GM12878 (cell line): Measurements from ENCODE around the gene SEBOX. TPM values are rescaled to one million over a fixed set of nuclear protein-coding genes. Genes with fewer than 3 reads are reported as not detected.

Experiments
- ATAC-seq: fragments of 200-7000 bp; cut with Tn5 transposase; 3 replicates; pipeline ENCODE4 v1.9.1; 2020; ENCODE audit warnings: mild to moderate bottlenecking, moderate library complexity
- BruUV-seq: library from RNA; stranded (reverse); fragments of 400-500 nt; replicated peaks from 2 replicates; lab custom pipeline; 2021; lab: Mats Ljungman, UMichigan
- CTCF ChIA-PET: fragments of 300-600 bp; sonication (Branson Sonifier 250); formaldehyde crosslinking; extraction: SDS; loops from one replicate; lab custom pipeline; 2021; ENCODE audit warnings: inconsistent platforms; lab: Yijun Ruan, JAX
- POLR2A ChIA-PET: fragments of 350-600 bp; formaldehyde crosslinking; extraction: SDS; loops from one replicate; lab custom pipeline; 2021; ENCODE audit warnings: inconsistent platforms; lab: Charles Lee
- RAD21 ChIA-PET: fragments of 300-600 bp; sonication (Branson Sonifier 250); formaldehyde crosslinking; loops from one replicate; lab custom pipeline; 2023; ENCODE audit warnings: antibody characterized with exemption; ENCODE audit not compliant: unreplicated experiment; lab: Charles Lee
- SMC1A ChIA-PET: fragments of 300-600 bp; sonication (Branson Sonifier 250); formaldehyde crosslinking; loops from one replicate; lab custom pipeline; 2023; ENCODE audit not compliant: unreplicated experiment, uncharacterized antibody; lab: Charles Lee
- DNase-seq: peaks from one replicate; pipeline ENCODE4 v3.0.0-alpha.2; 2011; ENCODE audit warnings: low read depth, low spot score
- FAIRE-seq: peaks from 3 replicates; lab custom pipeline; 2011; peaks lifted over from hg19 to GRCh38; lab: Jason Lieb, UNC
- H2AFZ ChIP-seq: 2 replicates; pipeline ENCODE4 v1.6.0; 2011; ENCODE audit warnings: low read depth, low read length, control low read depth; ENCODE audit not compliant: control insufficient read depth
- H3K27ac ChIP-seq: 2 replicates; pipeline ENCODE4 v1.5.1; 2011; ENCODE audit warnings: control low read depth; ENCODE audit not compliant: control insufficient read depth, insufficient read depth
- H3K27me3 ChIP-seq, 2 experiments: replicated peaks in 1 of 2; 2 replicates each; pipeline versions ENCODE4 v1.6.0 to v1.6.1; 2011; ENCODE audit warnings: low read length in 1 of 2; ENCODE audit not compliant: control insufficient read depth in 2 of 2, insufficient read depth in 2 of 2
- H3K36me3 ChIP-seq, 2 experiments: 2 replicates each; pipeline ENCODE4 v1.5.1; 2011; ENCODE audit warnings: low read length in 1 of 2; ENCODE audit not compliant: control insufficient read depth in 2 of 2, insufficient read depth in 2 of 2
- H3K4me1 ChIP-seq: 2 replicates; pipeline ENCODE4 v1.6.1; 2011; ENCODE audit warnings: mild to moderate bottlenecking, low read length, moderate library complexity, mixed read lengths; ENCODE audit not compliant: control insufficient read depth, insufficient read depth
- H3K4me2 ChIP-seq: 2 replicates; pipeline ENCODE4 v1.6.0; 2011; ENCODE audit warnings: control low read depth; ENCODE audit not compliant: control insufficient read depth, insufficient read depth
- H3K4me3 ChIP-seq: fragments of 200-600 bp; sonication (generic); 2 replicates; pipeline ENCODE4 v1.5.1; 2016
- H3K79me2 ChIP-seq: 2 replicates; pipeline ENCODE4 v1.6.0; 2011; ENCODE audit warnings: low read length; ENCODE audit not compliant: control insufficient read depth, insufficient read depth
- H3K9ac ChIP-seq: 2 replicates; pipeline ENCODE4 v1.8.0; 2011; ENCODE audit warnings: low read length, control low read depth, mixed read lengths; ENCODE audit not compliant: control insufficient read depth, insufficient read depth
- H3K9me3 ChIP-seq: replicated peaks from 3 replicates; pipeline ENCODE4 v1.5.1; 2011; ENCODE audit warnings: mild to moderate bottlenecking, low read length; ENCODE audit not compliant: control insufficient read depth, insufficient read depth
- H4K20me1 ChIP-seq: 2 replicates; pipeline ENCODE4 v1.6.0; 2011; ENCODE audit not compliant: control insufficient read depth, insufficient read depth
- CBFB ChIP-seq: IDR thresholded peaks from 2 replicates; pipeline ENCODE4 v1.6.1; 2016; ENCODE audit warnings: antibody characterized with exemption, low read depth
- EED ChIP-seq: sonication (generic); IDR thresholded peaks from 2 replicates; pipeline ENCODE4 v1.6.1; 2016; ENCODE audit warnings: antibody characterized with exemption, low read depth
- ETV6 ChIP-seq, 2 experiments: fragments of 450-650 bp in 1 of 2; IDR thresholded peaks in 1 of 2; conservative IDR thresholded peaks in 1 of 2; 2 replicates each; pipeline ENCODE4 v1.6.1; 2014; ENCODE audit warnings: antibody characterized with exemption in 1 of 2, borderline replicate concordance in 1 of 2, low read depth in 1 of 2, mild to moderate bottlenecking in 1 of 2, moderate library complexity in 1 of 2
- MXI1 ChIP-seq: fragments of 150-350 bp; IDR thresholded peaks from 2 replicates; pipeline ENCODE4 v1.6.1; 2011; ENCODE audit warnings: low read depth, mild to moderate bottlenecking, inconsistent platforms, low read length, improper control_type of control experiment
- PAX8 ChIP-seq: fragments of 450-650 bp; IDR thresholded peaks from 2 replicates; pipeline ENCODE4 v1.6.1; 2017; ENCODE audit warnings: mild to moderate bottlenecking, moderate library complexity
- SPI1 ChIP-seq: IDR thresholded peaks from 2 replicates; pipeline ENCODE4 v1.6.1; 2011; ENCODE audit warnings: low read depth, mild to moderate bottlenecking, low read length, moderate library complexity, borderline replicate concordance; ENCODE audit not compliant: insufficient read depth
- TBL1XR1 ChIP-seq: IDR thresholded peaks from 2 replicates; pipeline ENCODE4 v1.6.1; 2012; ENCODE audit warnings: low read depth, low read length, improper control_type of control experiment
- TCF12 ChIP-seq: IDR thresholded peaks from 2 replicates; pipeline ENCODE4 v1.6.1; 2011; ENCODE audit warnings: low read depth, mild to moderate bottlenecking, low read length
- TCF3 ChIP-seq: IDR thresholded peaks from 2 replicates; pipeline ENCODE4 v1.6.1; 2012; ENCODE audit warnings: low read depth, mild to moderate bottlenecking, low read length, borderline replicate concordance; ENCODE audit not compliant: insufficient read depth
- ZNF207 ChIP-seq: fragments of 450-650 bp; IDR thresholded peaks from 2 replicates; pipeline ENCODE4 v1.6.1; 2014; ENCODE audit warnings: antibody characterized with exemption, mild to moderate bottlenecking, borderline replicate concordance
- ZNF217 ChIP-seq: fragments of 450-650 bp; IDR thresholded peaks from 2 replicates; pipeline ENCODE4 v1.6.1; 2017; ENCODE audit warnings: antibody characterized with exemption, mild to moderate bottlenecking
- WGBS: methylation state at CpG from one replicate; pipeline ENCODE4 v1.1.6; 2016; ENCODE audit warnings: low lambda C conversion rate; ENCODE audit not compliant: insufficient replicate concordance, insufficient coverage; ENCODE audit errors: missing lambda C conversion rate; 5-methylcytosine and 5-hydroxymethylcytosine counted together
- in situ Hi-C: fragments of 300-500 bp; cut with MboI; formaldehyde crosslinking; loops from 9 replicates; pipeline ENCODE4 v1.14.3; 2018; ENCODE audit warnings: mixed read lengths
- intact Hi-C: fragments of 100-400 bp; cut with micrococcal nuclease; formaldehyde crosslinking; loops from one replicate; pipeline ENCODE4 v1.14.2; 2022; ENCODE audit not compliant: unreplicated experiment
- polyA plus RNA-seq, 11 experiments: library from polyadenylated mRNA; depleted of rRNA in 4 of 11; unstranded in 6 of 11; stranded (reverse) in 5 of 11; fragments of >200 nt; fragmentation: Nextera tagmentation in 4 of 11; fragmentation: Illumina TruSeq in 1 of 11; extraction: Ambion mirVana in 4 of 11; extraction: Trizol in 1 of 11; gene quantifications; 1 replicate in 1 of 11; 2 replicates in 10 of 11; pipeline versions ENCODE4 v1.2.1 to v1.2.3, GENCODE V29; 2011 to 2016; ENCODE audit warnings: inconsistent platforms in 2 of 11, missing spikeins in 2 of 11, low read depth in 1 of 11
- total RNA-seq, 4 experiments: library from RNA; depleted of rRNA in 3 of 4; stranded (reverse); fragments of >200 nt in 3 of 4; fragmentation: Illumina TruSeq in 1 of 4; extraction: Trizol in 1 of 4; gene quantifications; 2 replicates each; pipeline versions ENCODE4 v1.2.1 to v1.2.3, GENCODE V29; 2013 to 2021
- TF ChIP-seq, protein P1 (sequence below): IDR thresholded peaks from 2 replicates; pipeline ENCODE4 v1.6.1; 2011; ENCODE audit warnings: borderline replicate concordance, low read depth, mild to moderate bottlenecking, moderate library complexity, low read length; ENCODE audit not compliant: insufficient read depth, poor library complexity, severe bottlenecking
- TF ChIP-seq, protein P2 (sequence below): IDR thresholded peaks from 2 replicates; pipeline ENCODE4 v1.6.1; 2012; ENCODE audit warnings: low read depth, low read length, improper control_type of control experiment
- TF ChIP-seq, protein P3 (sequence below): IDR thresholded peaks from 2 replicates; pipeline ENCODE4 v1.6.1; 2012; ENCODE audit warnings: low read length, inconsistent platforms
- TF ChIP-seq, protein P4 (sequence below): IDR thresholded peaks from 2 replicates; pipeline ENCODE4 v1.6.1; 2012; ENCODE audit warnings: mild to moderate bottlenecking, low read depth, low read length

SEBOX gene
- total and polyA plus RNA-seq, 10 of the 15 experiments (the other 5 are each of a cell fraction or from before 2014, with no cell fraction given), result not detected

DNA sequence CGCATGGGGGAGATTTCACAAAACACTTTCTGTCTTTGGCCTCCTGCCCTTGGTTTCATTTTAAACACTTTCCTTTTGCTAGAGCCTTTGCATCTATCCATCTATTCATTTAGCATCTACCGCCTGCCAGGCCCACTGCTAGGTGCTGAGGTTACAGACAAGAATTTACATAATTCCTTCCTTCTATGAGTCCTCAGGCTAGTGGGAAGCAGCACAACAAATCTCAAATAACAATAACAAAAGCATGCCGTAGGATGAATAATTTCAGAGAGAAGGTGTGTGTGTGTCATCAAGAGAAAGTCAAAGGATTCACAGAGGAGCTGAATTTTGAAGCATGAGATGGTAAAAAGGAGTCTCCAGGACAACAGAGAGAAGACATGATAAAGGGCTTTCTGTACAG, 47.1 kb upstream of the SEBOX start (continued):
- TF ChIP-seq, protein P1, sequence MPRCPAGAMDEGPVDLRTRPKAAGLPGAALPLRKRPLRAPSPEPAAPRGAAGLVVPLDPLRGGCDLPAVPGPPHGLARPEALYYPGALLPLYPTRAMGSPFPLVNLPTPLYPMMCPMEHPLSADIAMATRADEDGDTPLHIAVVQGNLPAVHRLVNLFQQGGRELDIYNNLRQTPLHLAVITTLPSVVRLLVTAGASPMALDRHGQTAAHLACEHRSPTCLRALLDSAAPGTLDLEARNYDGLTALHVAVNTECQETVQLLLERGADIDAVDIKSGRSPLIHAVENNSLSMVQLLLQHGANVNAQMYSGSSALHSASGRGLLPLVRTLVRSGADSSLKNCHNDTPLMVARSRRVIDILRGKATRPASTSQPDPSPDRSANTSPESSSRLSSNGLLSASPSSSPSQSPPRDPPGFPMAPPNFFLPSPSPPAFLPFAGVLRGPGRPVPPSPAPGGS, result no peak
- TF ChIP-seq, protein P2, sequence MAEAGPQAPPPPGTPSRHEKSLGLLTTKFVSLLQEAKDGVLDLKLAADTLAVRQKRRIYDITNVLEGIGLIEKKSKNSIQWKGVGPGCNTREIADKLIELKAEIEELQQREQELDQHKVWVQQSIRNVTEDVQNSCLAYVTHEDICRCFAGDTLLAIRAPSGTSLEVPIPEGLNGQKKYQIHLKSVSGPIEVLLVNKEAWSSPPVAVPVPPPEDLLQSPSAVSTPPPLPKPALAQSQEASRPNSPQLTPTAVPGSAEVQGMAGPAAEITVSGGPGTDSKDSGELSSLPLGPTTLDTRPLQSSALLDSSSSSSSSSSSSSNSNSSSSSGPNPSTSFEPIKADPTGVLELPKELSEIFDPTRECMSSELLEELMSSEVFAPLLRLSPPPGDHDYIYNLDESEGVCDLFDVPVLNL, result no peak

DNA sequence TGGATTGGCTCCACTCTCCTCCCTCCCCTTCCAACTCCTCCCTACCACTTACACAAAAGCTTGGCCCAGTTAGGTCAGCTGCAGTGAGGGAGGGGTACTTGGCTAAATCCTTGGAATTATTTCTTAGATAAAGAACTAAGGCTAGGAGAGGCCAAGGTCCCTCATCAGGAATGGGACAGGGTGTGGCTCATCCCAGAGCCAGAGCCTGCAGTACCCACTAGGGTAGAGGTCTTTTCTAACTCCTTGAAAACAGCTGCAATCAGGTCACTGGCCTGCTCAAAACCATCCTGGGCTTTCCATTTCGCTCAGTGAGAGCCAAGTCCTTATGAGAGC, 42.9 kb upstream of the SEBOX start:
- ATAC-seq, result no peak
- Histone ChIP-seq H3K36me3 (no peaks in the 10 kb centered on the region), H3K4me2 (no peak overlapping the region), H3K27ac (no peak overlapping the region), H3K4me3 (no peak overlapping the region), H3K79me2 (no peaks in the 10 kb centered on the region), H2AFZ (no peak overlapping the region), H3K27me3 (no peaks in the 10 kb centered on the region), H3K9me3 (no peaks in the 10 kb centered on the region), H3K9ac (no peak overlapping the region), H4K20me1 (no peaks in the 10 kb centered on the region), H3K4me1 (peaks cover 3% of the 10 kb centered on the region; the same call in 1 of the 2 replicates)
- CTCF ChIA-PET, result interaction anchor here (0.8 to 1.0 kb wide), 2 partner anchors 8 to 9 kb away, joined by 3 to 4 read pairs; no protein-coding TSS in a partner anchor
- in situ Hi-C loops (no loop called here), intact Hi-C loops (no loop called here)
- FAIRE-seq, result no peak
- SMC1A ChIA-PET, result interaction anchor here (0.5 kb wide), 1 partner anchor 99 kb away, joined by 3 read pairs; no protein-coding TSS in a partner anchor
- POLR2A ChIA-PET, result interaction anchor here (0.8 kb wide), 1 partner anchor 72 kb away, joined by 3 read pairs; the partner anchor contains the start of genes IFT20 and TNFAIP1
- 92% methylated on average over 1 of the region's 1 CpG for WGBS
- RAD21 ChIA-PET, result no interaction called here
- no peak for DNase-seq
- BruUV-seq, result no TSS peak
- TF ChIP-seq PAX8 (no peak), TBL1XR1 (no peak), EED (no peak), TCF12 (no peak), ZNF207 (no peak), MXI1 (no peak), ZNF217 (no peak), ETV6 (conservative IDR thresholded peaks at IDR 0.05 in 1 of 2, IDR thresholded peaks at IDR 0.05 in 1 of 2; ENCODE audit: borderline replicate concordance in 1 of 2, low read depth in 1 of 2) (no peak), SPI1 (no peak), CBFB (no peak), TCF3 (no peak)
- TF ChIP-seq, protein P3, sequence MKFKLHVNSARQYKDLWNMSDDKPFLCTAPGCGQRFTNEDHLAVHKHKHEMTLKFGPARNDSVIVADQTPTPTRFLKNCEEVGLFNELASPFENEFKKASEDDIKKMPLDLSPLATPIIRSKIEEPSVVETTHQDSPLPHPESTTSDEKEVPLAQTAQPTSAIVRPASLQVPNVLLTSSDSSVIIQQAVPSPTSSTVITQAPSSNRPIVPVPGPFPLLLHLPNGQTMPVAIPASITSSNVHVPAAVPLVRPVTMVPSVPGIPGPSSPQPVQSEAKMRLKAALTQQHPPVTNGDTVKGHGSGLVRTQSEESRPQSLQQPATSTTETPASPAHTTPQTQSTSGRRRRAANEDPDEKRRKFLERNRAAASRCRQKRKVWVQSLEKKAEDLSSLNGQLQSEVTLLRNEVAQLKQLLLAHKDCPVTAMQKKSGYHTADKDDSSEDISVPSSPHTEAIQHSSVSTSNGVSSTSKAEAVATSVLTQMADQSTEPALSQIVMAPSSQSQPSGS, result no peak
- TF ChIP-seq, protein P4, sequence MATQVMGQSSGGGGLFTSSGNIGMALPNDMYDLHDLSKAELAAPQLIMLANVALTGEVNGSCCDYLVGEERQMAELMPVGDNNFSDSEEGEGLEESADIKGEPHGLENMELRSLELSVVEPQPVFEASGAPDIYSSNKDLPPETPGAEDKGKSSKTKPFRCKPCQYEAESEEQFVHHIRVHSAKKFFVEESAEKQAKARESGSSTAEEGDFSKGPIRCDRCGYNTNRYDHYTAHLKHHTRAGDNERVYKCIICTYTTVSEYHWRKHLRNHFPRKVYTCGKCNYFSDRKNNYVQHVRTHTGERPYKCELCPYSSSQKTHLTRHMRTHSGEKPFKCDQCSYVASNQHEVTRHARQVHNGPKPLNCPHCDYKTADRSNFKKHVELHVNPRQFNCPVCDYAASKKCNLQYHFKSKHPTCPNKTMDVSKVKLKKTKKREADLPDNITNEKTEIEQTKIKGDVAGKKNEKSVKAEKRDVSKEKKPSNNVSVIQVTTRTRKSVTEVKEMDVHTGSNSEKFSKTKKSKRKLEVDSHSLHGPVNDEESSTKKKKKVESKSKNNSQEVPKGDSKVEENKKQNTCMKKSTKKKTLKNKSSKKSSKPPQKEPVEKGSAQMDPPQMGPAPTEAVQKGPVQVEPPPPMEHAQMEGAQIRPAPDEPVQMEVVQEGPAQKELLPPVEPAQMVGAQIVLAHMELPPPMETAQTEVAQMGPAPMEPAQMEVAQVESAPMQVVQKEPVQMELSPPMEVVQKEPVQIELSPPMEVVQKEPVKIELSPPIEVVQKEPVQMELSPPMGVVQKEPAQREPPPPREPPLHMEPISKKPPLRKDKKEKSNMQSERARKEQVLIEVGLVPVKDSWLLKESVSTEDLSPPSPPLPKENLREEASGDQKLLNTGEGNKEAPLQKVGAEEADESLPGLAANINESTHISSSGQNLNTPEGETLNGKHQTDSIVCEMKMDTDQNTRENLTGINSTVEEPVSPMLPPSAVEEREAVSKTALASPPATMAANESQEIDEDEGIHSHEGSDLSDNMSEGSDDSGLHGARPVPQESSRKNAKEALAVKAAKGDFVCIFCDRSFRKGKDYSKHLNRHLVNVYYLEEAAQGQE, result no peak
